ENCODE results near the gene DOCK2.

- no peak for TF ChIP-seq CTCF (IDR thresholded peaks at IDR 0.05; ENCODE audit: low read length)
- no peak for TF ChIP-seq EZH2 (optimal IDR thresholded peaks at IDR 0.05; ENCODE audit: low read depth, low read length)
These were observed 133.0 kb downstream of the DOCK2 start for GRCh38 chr5:169770109-169770508.

Data from MM.1S (cell line).